ENCODE results near the gene JAKMIP3. TPM values are rescaled to one million over a fixed set of nuclear protein-coding genes. Genes with fewer than 3 reads are reported as not detected.
"Not testable (repeated sequence)": the region's sequence is repeated elsewhere in the genome, so short reads cannot be mapped to it uniquely, and the experiment has no call there.

The JAKMIP3 gene
- total RNA-seq, 1 donor from 2014 or later: 0.64 TPM

DNA sequence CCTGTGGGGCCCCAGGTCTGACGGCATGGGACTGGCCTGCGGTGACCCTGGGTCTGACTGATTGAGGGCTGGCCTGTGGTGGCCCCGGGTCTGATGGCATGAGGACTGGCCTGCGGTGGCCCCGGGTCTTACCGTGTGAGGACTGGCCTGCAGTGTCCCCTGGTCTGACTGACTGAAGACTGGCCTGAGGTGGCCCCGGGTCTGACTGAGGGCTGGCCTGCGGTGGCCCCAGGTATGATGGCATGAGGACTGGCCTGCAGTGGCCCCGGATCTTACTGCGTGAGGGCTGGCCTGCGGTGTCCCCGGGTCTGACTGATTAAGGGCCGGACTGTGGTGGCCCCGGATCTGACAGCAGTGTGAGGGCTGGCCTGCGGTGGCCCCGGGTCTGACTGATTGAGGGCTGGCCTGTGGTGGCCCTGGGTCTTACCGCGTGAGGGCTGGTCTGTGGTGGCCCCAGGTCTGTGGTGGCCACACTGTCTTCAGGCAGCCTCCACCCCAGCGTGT, 10.9 kb downstream of the JAKMIP3 start:
- H3K36me3 Mint-ChIP-seq (ENCODE audit: unreplicated experiment): no peaks in the 10 kb centered on the region
- DNase-seq (ENCODE audit: extremely low spot score, unreplicated experiment): peak; percentile 78
- TF ChIP-seq, protein P1, sequence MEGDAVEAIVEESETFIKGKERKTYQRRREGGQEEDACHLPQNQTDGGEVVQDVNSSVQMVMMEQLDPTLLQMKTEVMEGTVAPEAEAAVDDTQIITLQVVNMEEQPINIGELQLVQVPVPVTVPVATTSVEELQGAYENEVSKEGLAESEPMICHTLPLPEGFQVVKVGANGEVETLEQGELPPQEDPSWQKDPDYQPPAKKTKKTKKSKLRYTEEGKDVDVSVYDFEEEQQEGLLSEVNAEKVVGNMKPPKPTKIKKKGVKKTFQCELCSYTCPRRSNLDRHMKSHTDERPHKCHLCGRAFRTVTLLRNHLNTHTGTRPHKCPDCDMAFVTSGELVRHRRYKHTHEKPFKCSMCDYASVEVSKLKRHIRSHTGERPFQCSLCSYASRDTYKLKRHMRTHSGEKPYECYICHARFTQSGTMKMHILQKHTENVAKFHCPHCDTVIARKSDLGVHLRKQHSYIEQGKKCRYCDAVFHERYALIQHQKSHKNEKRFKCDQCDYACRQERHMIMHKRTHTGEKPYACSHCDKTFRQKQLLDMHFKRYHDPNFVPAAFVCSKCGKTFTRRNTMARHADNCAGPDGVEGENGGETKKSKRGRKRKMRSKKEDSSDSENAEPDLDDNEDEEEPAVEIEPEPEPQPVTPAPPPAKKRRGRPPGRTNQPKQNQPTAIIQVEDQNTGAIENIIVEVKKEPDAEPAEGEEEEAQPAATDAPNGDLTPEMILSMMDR (IDR thresholded peaks at IDR 0.05): no peak
- peaks cover 13% of the 10 kb centered on the region for H3K27me3 Mint-ChIP-seq (ENCODE audit: unreplicated experiment)
- H3K9me3 Mint-ChIP-seq (ENCODE audit: unreplicated experiment): peaks cover 13% of the 10 kb centered on the region
- no peaks in the 10 kb centered on the region for H3K4me1 Mint-ChIP-seq (ENCODE audit: unreplicated experiment)
- H3K27ac Mint-ChIP-seq (ENCODE audit: unreplicated experiment): no peak overlapping the region
- no peak overlapping the region for H3K4me3 Mint-ChIP-seq (ENCODE audit: unreplicated experiment)

DNA sequence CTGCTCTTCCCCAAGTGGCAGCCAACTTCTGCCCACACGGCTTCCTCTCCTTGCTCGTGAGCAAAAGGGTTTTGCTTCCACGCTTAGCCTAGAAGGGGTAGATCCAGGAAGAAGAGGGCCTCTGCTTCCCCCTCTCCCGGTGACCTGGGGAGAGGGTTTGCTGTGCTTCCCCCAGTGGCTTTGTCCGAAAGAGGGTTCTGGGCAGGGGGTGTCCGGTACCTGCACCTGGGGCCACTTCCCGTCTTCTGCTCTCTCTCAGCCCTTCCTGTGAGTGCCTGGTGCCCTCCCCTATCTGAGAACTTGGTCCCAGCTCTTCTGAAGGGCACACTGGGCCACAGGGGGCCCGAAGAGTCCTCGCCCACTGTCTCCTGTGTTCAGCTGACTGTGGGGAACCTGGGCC, 11.3 kb downstream of the JAKMIP3 start:
- peaks cover 10% of the 10 kb centered on the region for H3K27me3 Mint-ChIP-seq (ENCODE audit: unreplicated experiment)
- TF ChIP-seq, protein P1 (IDR thresholded peaks at IDR 0.05): no peak
- H3K27ac Mint-ChIP-seq (ENCODE audit: unreplicated experiment): no peak overlapping the region
- H3K4me3 Mint-ChIP-seq (ENCODE audit: unreplicated experiment): no peak overlapping the region
- H3K9me3 Mint-ChIP-seq (ENCODE audit: unreplicated experiment): peaks cover 13% of the 10 kb centered on the region
- no peaks in the 10 kb centered on the region for H3K4me1 Mint-ChIP-seq (ENCODE audit: unreplicated experiment)
- no peaks in the 10 kb centered on the region for H3K36me3 Mint-ChIP-seq (ENCODE audit: unreplicated experiment)
- DNase-seq (ENCODE audit: extremely low spot score, unreplicated experiment): peak; percentile 71

DNA sequence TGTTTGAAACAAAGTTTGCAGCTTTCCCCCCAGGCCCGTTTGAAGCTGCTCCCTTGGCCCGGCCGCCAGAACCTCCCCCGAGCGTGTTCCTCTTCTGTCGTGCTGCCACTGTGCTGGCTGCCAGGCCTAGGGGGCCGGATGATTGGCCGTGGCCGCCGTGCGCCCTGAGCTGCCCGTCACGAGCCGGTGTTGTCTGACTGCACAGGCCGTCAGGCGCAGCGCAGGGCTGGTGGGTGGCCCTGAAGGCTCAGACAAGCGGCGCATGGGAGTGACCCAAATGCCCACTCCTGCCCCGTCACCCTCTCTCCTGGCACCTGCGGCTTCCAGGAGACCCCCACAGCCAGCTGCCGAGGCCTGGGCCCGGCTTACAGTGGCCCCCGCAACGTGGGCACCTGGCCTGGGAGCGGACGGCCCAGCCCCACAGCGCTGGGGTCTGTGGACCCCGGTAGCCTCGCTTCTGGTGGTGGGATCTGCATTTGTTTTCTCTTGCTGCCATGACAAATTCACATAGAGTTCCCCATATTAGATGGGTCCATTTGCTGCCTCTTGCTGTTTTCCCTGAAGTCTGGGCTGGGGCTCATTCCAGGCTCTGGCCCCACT, 13.1 kb downstream of the JAKMIP3 start:
- TF ChIP-seq, protein P1 (IDR thresholded peaks at IDR 0.05): no peak
- H3K4me3 Mint-ChIP-seq (ENCODE audit: unreplicated experiment): no peak overlapping the region
- DNase-seq (ENCODE audit: extremely low spot score, unreplicated experiment): peak; percentile 83
- no peaks in the 10 kb centered on the region for H3K4me1 Mint-ChIP-seq (ENCODE audit: unreplicated experiment)
- no peak overlapping the region for H3K27ac Mint-ChIP-seq (ENCODE audit: unreplicated experiment)
- no peaks in the 10 kb centered on the region for H3K36me3 Mint-ChIP-seq (ENCODE audit: unreplicated experiment)
- peaks cover 10% of the 10 kb centered on the region for H3K27me3 Mint-ChIP-seq (ENCODE audit: unreplicated experiment)
- H3K9me3 Mint-ChIP-seq (ENCODE audit: unreplicated experiment): peaks cover 10% of the 10 kb centered on the region

DNA sequence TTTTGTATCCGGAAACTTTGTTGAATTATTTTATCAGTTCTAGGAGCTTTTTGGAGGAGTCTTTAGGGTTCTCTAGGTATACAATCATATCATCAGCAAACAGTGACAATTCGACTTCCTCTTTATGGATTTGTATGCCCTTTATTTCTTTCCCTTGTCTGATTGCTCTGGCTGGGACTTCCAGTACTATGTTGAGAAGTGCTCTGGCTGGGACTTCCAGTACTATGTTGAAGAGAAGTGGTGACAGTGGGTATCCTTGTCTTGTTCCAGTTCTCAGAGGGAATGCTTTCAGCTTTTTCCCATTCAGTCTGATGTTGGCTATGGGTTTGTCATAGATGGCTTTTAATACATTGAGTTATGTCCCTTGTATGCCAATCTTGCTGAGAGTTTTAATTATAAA, 18.6 kb downstream of the JAKMIP3 start:
- H3K4me1 Mint-ChIP-seq (ENCODE audit: unreplicated experiment); H3K4me3 Mint-ChIP-seq (ENCODE audit: unreplicated experiment); H3K36me3 Mint-ChIP-seq (ENCODE audit: unreplicated experiment); DNase-seq (ENCODE audit: extremely low spot score, unreplicated experiment); H3K27ac Mint-ChIP-seq (ENCODE audit: unreplicated experiment): not testable (repeated sequence)
- peaks cover 16% of the 10 kb centered on the region for H3K9me3 Mint-ChIP-seq (ENCODE audit: unreplicated experiment)
- peaks cover 18% of the 10 kb centered on the region for H3K27me3 Mint-ChIP-seq (ENCODE audit: unreplicated experiment)

DNA sequence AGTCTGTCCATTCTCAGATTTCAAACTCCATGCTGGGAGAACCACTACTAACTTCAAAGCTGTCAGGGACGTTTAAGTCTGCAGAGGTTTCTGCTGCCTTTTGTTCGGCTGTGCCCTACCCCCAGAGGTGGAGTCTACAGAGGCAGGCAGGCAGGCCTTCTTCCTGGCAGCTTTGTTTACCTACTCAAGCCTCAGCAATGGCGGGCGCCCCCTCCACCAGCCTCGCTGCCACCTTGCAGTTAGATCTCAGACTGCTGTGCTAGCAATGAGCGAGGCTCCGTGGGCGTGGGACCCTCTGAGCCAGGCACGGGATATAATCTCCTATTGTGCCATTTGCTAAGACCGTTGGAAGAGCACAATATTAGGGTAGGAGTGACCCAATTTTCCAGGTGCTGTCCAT, 27.5 kb downstream of the JAKMIP3 start:
- not testable (repeated sequence) for H3K9me3 Mint-ChIP-seq (ENCODE audit: unreplicated experiment); H3K4me3 Mint-ChIP-seq (ENCODE audit: unreplicated experiment); H3K27ac Mint-ChIP-seq (ENCODE audit: unreplicated experiment); H3K4me1 Mint-ChIP-seq (ENCODE audit: unreplicated experiment); H3K36me3 Mint-ChIP-seq (ENCODE audit: unreplicated experiment)
- peaks cover 21% of the 10 kb centered on the region for H3K27me3 Mint-ChIP-seq (ENCODE audit: unreplicated experiment)
- DNase-seq (ENCODE audit: extremely low spot score, unreplicated experiment): peak; percentile 60

DNA sequence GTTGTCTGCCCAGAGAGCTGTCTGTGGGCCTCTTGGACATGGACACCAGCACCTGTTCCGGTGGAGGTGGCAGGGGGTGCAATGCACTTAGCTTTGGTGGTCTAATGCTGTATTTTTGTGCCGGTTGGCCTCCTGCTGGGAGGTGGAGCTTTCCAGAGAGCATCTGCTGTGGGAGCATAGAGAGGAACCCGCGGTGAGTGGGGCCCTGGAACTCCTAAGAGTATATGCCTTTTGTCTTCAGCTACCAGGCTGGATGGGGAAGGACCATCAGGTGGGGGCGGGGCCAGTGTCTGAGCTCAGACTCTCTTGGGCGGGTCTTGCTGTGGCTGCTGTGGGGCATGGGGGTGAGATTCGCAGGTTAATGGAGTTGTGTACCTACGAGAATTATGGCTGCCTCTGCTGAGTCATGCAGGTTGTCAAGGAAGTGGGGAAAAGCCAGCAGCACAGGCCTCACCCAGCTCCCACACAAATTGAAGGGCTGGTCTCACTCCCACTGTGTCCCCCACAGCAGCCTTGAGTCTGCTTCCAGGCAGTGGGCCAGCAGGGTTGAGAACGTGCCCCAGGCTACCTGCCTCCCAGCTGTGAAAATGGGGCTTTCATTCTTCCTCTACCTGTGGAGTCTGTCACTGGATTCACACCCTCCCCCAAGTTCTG, 29.0 kb downstream of the JAKMIP3 start:
- Mint-ChIP-seq H3K4me1 (ENCODE audit: unreplicated experiment) (no peaks in the 10 kb centered on the region), H3K4me3 (ENCODE audit: unreplicated experiment) (no peak overlapping the region), H3K9me3 (ENCODE audit: unreplicated experiment) (no peaks in the 10 kb centered on the region)

More for the DNA sequence above, 29.0 kb downstream of the JAKMIP3 start:
- TF ChIP-seq, protein P1 (IDR thresholded peaks at IDR 0.05): no peak
- Mint-ChIP-seq H3K27me3 (ENCODE audit: unreplicated experiment) (peaks cover 21% of the 10 kb centered on the region), H3K27ac (ENCODE audit: unreplicated experiment) (no peak overlapping the region), H3K36me3 (ENCODE audit: unreplicated experiment) (no peaks in the 10 kb centered on the region)
- peak; percentile 82 for DNase-seq (ENCODE audit: extremely low spot score, unreplicated experiment)

All from osteocyte (in vitro differentiated cells).